Measurements from ENCODE around the gene SERPINA9.
A peak's percentile ranks its signal among the peaks of the same experiment; 100 is the strongest.
"Not testable (repeated sequence)": the region's sequence is repeated elsewhere in the genome, so short reads cannot be mapped to it uniquely, and the experiment has no call there.

Gene SERPINA9

GRCh38 chr14:94476023-94476422 lies at the start of gene SERPINA9:
Gene SERPINA9 (minus strand): TSS chr14:94476197. CDS start chr14:94469840, 6,357 bp downstream.
- no peak for DNase-seq

GRCh38 chr14:94524093-94524492 lies 48.1 kb upstream of the SERPINA9 start:
- DNase-seq = no peak

- DNase-seq = no peak
Observed at GRCh38 chr14:94523265-94523664, 47.3 kb upstream of the SERPINA9 start.

- no peak for DNase-seq
Observed at GRCh38 chr14:94522115-94522724, 46.2 kb upstream of the SERPINA9 start.

GRCh38 chr14:94521375-94522114 lies 45.5 kb upstream of the SERPINA9 start:
- DNase-seq = no peak

DNA sequence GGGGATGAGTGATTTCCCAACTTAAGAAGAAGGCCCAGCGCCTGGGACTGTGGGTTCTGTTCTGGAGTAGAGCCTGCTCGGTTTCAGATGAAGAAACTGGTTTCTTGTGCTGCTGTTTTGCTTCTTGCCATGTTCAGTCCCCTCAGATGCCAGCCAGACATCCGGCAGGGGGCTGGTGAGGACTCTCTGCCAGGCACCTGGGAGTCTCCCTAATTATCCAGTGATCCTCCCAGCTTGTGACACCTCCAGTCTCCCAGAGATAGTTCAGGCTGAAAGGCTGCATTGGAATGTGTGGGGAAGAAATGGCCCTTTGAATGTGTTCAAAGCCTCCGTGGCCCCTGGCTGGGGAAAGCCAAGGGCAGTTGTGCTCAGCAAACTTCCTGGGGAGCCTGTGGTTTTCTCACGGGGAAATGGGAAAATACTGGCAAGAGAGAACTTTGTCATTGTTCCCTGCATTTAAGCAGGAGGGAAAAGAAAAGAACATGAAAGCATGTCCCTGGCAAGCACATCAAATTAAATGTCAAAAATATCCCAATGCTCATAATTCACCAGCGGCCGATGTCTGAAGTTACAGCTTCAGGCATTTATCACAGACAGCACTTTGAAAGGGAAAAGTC lies 41.8 kb upstream of the SERPINA9 start:
- DNase-seq = no peak

- no peak for DNase-seq
Observed at GRCh38 chr14:94517248-94517640, 41.2 kb upstream of the SERPINA9 start.

GRCh38 chr14:94515856-94516255 lies 39.9 kb upstream of the SERPINA9 start:
- no peak for DNase-seq

DNA sequence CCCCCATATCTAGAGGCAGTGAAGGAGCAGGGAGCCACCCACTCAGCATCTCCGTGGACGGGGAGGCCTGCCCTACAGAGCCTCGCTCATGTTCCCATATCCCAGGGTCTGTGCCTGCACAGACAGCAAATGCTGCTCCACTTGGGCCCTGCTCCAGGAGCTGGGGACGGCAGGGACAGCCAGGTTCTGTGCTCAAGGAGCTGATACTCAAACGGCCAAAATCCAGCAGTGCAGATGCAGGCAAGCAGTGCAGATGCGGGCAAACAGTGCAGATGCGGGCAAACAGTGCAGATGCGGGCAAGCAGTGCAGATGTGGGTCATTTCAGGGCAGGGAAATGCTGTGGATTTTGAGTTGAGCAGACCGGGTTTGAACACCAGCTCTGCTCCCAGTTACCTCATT lies 39.4 kb upstream of the SERPINA9 start:
- no peak for DNase-seq

- DNase-seq = no peak
Observed at GRCh38 chr14:94514351-94514750, 38.4 kb upstream of the SERPINA9 start.

GRCh38 chr14:94510481-94510880 lies 34.5 kb upstream of the SERPINA9 start:
- not testable (repeated sequence) for DNase-seq

DNA sequence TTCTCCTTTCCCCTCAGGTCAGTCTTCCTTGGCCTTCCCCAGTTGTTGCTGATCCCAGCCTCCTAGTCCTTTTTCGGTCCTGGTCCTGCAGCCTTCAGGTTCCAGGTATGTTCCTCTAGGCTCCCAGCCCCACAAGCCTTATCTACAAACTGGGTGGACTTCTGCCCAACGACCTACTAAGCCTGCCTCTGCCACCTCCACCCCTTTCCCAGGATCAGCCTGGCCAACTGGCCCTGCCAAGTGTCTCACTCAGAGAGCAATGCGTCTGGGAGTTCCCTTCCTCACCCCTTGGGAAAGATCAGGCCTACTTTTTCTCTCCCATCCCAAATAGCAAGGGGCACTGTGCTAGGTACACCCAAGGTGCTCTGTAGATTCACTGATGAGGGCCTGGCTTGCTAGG lies 33.4 kb upstream of the SERPINA9 start, which contains the start of gene SERPINA12:
SERPINA12 (minus strand) TSS at position 114 of the 400 bp plus-strand sequence. CDS start 11,072 bp downstream, outside the sequence.
- no peak for DNase-seq

DNA sequence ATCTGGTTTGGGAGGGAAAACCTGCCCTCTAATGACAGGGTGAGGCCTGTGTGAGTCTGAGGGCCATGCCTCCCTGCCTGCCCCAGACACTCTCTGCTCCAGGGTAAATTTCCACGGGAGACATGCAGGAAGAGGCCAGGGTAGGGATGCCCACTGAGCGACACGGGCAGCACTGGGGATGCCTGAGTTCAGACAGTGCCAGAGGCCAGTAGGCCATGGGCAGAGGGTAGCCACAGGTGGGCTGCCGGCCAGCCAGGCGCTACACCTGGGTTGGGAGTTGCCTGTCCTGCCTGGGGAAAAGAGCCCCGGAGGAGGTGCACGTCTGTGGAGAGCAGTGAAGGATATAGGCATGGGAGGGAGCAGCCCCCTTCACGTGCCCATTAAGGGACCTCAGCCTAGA lies 29.6 kb upstream of the SERPINA9 start:
- no peak for DNase-seq

GRCh38 chr14:94505206-94505605 lies 29.2 kb upstream of the SERPINA9 start:
- DNase-seq = no peak

- peak; percentile 35 for DNase-seq
Observed at GRCh38 chr14:94501588-94502516, 25.9 kb upstream of the SERPINA9 start.

- DNase-seq = no peak
Observed at GRCh38 chr14:94500264-94500663, 24.3 kb upstream of the SERPINA9 start.

- DNase-seq = no peak
Observed at GRCh38 chr14:94499673-94500072, 23.7 kb upstream of the SERPINA9 start.

DNA sequence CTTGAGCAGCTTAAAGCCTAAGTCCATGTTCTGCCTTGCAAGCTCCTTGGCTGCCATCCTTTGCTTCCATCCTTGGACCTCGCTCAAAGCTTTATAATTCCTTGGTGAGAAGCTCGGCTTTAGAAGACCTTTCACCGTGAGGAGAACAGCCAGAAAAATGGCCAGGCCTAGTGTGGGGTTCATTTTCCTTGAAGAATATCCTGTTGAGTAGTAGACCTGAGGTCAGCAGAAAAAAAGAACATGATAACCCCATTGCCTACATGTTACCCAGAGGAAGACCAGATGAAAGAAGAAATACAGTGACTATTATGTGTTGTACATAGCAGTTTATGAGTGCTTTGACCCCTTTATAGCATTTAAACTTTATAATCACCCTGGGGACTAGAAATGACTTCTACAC lies 22.2 kb upstream of the SERPINA9 start:
- no peak for DNase-seq

- no peak for DNase-seq
Observed at GRCh38 chr14:94494085-94494484, 18.1 kb upstream of the SERPINA9 start.

- DNase-seq = no peak
Observed at GRCh38 chr14:94491511-94491910, 15.5 kb upstream of the SERPINA9 start.

- no peak for DNase-seq
Observed at GRCh38 chr14:94489336-94489735, 13.3 kb upstream of the SERPINA9 start.

DNA sequence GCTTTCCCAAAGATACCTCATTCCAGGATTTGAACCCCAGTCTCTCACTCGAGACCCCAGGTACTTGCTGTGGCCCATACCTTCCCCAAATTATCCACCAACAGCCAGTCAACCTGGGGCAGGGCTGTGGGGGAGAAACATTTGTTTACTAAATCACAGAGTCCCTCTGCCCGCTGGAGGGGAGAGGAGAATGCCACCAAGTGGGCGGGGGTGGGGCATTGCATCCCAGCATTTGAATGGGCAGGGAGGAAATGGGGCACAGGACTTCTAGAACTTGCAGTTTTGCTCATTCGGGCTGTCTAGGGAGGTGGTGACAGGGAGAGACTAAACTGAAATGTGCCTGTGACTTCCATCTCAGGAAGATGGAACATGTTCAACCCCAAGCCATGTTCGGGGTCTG lies 10.9 kb upstream of the SERPINA9 start:
- no peak for DNase-seq

Data from NCI-H1694 treated with DMSO at 0.1 percent for 48 hours (cell line).